Muscle of leg (tissue), 11 donors: ENCODE data around the gene PRSS16. TPM values are rescaled to one million over a fixed set of nuclear protein-coding genes. Genes with fewer than 3 reads are reported as not detected.

Experiments
- DNase-seq: peaks from one replicate; pipeline ENCODE4 v3.0.0; 2013
- H3K27ac ChIP-seq: one replicate; pipeline ENCODE4 v1.5.1; 2013; ENCODE audit warnings: mild to moderate bottlenecking, low read length, control low read depth
- H3K27me3 ChIP-seq: one replicate; pipeline ENCODE4 v1.6.1; 2013; ENCODE audit warnings: low read length; ENCODE audit not compliant: control insufficient read depth, insufficient read depth
- H3K36me3 ChIP-seq: one replicate; pipeline ENCODE4 v1.6.1; 2013; ENCODE audit warnings: low read length; ENCODE audit not compliant: control insufficient read depth, insufficient read depth
- H3K4me1 ChIP-seq: one replicate; pipeline ENCODE4 v1.6.1; 2013; ENCODE audit warnings: low read length; ENCODE audit not compliant: control insufficient read depth, insufficient read depth
- H3K4me3 ChIP-seq: one replicate; pipeline ENCODE4 v1.5.1; 2013; ENCODE audit warnings: low read length, control low read depth
- H3K9me3 ChIP-seq: replicated peaks from 2 replicates; pipeline ENCODE4 v1.6.1; 2013; ENCODE audit warnings: low read depth, low read length; ENCODE audit not compliant: control insufficient read depth
- WGBS: methylation state at CpG from one replicate; pipeline ENCODE4 v1.1.5; 2013; ENCODE audit warnings: missing lambda C conversion rate; ENCODE audit not compliant: insufficient coverage; 5-methylcytosine and 5-hydroxymethylcytosine counted together
- polyA plus RNA-seq, 8 donors: library from polyadenylated mRNA; unstranded; fragments of 120-200 nt; gene quantifications; one replicate each; pipeline versions ENCODE4 v1.2.1 to v1.2.3, GENCODE V29; 2013; ENCODE audit warnings: inconsistent platforms in 1 of 8, low replicate concordance in 1 of 8; ENCODE audit not compliant: insufficient read length in 8 of 8, insufficient read depth in 1 of 8
- total RNA-seq: library from RNA; stranded (reverse); fragments of 120-200 nt; gene quantifications from one replicate; pipeline ENCODE4 v1.2.4, GENCODE V29; 2013

The PRSS16 gene
- total and polyA plus RNA-seq, 9 donors = 0.09 to 1.7 (median 0.20) TPM

DNA sequence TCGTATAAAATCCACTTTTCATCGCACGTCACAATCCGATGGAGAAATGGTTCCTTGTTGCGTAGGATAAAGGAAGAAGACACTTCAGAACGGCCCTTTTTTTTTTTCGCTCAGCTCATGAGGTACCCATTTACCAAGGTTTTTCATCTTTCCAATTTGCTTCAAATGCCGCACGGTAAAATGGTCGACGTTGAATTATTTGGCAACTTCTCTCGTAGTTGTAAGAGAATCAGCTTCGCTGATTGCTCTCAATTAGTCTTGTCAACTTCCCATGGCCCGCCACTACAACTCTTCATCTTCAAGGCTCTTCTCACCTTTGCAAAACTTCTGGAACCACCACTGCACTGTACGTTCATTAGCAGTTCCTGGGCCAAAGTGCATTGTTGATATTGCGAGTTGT, 35.8 kb downstream of the PRSS16 start:
- H3K9me3 ChIP-seq = peaks cover 2% of the 10 kb centered on the region
- no peak for DNase-seq
- no peaks in the 10 kb centered on the region for H3K36me3 ChIP-seq

DNA sequence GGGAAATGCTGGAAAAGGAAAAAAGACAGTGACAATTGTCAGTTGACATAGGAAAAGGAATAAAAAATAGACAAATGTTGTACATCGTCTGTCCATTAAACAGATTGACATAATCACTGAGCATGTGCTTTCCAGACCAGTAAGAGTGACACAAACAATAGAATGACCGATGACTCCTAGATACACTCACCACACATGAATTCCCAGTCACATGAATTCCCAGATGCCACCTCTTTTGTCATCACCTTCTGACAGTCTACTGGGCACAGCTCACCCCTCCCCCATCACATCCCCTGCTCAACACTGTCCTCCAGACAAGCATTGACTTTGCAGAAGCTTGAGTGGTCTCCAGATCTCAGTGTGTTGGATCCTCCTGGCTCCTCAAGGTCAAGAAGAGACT, 38.6 kb downstream of the PRSS16 start:
- WGBS = 89% methylated on average over 1 of the region's 2 CpGs
- no peak overlapping the region for H3K4me3 ChIP-seq

More for the DNA sequence above, 35.8 kb downstream of the PRSS16 start:
- 3% methylated on average over 8 of the region's 16 CpGs for WGBS
- Histone ChIP-seq H3K4me1 (peaks cover 9% of the 10 kb centered on the region), H3K27me3 (peaks cover 77% of the 10 kb centered on the region), H3K4me3 (no peak overlapping the region), H3K27ac (no peak overlapping the region)

DNA sequence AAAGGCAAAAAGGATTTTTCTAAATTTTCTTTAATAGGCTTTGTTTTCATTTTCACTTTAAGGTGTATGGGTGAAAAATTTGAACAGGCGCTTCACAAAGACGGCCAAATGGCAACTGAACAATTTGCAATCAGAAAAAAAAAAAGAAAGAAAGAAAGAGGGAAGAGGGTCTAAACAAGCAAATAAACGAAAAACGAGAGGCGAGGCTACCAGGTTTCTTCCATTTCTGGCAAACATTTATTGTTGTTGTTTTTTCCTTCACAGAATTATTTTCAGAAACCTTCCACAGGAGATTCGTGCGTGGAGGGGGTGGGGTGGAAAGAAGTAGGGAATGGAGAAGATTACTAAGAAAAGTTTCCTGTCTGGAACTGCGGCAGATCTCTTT, 40.2 kb downstream of the PRSS16 start:
- Histone ChIP-seq H3K9me3 (peaks cover 2% of the 10 kb centered on the region), H3K36me3 (no peaks in the 10 kb centered on the region), H3K4me3 (no peak overlapping the region), H3K27ac (no peak overlapping the region), H3K4me1 (peaks cover 3% of the 10 kb centered on the region), H3K27me3 (peaks cover 78% of the 10 kb centered on the region)
- 6% methylated on average over 3 of the region's 8 CpGs for WGBS
- no peak for DNase-seq

More for the DNA sequence above, 38.6 kb downstream of the PRSS16 start:
- Histone ChIP-seq H3K27me3 (peaks cover 70% of the 10 kb centered on the region), H3K9me3 (peaks cover 2% of the 10 kb centered on the region), H3K4me1 (peaks cover 3% of the 10 kb centered on the region), H3K27ac (no peak overlapping the region), H3K36me3 (no peaks in the 10 kb centered on the region)
- DNase-seq = no peak

DNA sequence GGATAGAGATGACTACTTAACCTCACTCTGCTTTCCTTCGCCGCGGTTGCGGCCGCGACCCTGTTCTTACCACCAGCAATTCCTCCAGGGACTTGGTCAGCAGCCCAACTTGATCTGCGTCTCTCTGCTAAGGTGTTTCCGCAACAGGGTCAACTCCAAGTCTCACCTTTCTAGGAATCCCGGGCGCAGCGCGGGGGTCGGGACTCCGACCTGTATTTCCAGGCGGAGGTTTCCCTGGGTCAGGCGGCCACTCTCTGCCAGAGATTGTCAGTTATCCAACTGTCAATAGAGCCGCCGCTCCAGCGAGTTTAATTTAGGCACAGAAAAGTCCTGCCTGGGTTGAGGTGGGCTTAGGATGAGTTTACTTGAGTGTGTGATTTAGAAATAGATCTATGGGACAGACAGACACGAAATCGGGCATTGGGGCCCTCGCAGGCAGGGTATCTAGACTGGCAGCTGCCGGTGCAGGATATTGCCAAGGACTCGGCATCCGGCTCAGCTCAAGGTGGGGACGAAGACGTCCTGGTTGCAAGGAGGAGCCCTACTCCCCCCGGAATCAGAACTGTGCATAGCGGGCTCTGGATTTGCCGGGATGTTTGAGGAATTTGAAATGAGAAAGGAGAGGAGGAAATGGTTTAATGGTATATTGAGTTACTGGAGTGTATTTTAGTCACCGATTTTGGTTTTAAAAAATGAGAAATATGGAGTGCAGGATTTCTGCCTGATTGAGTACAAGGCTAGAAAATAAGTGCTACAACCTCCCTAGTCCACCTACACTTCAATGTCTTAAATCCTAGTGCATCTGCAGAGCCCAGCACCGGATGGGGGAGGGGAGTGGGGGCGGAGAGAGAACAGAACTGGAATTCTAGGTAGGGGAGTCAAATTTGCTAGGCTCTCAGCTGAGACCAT, 40.9 kb downstream of the PRSS16 start:
- H3K36me3 ChIP-seq = no peaks in the 10 kb centered on the region
- H3K4me3 ChIP-seq = no peak overlapping the region
- no peak overlapping the region for H3K27ac ChIP-seq
- no peak for DNase-seq
- H3K4me1 ChIP-seq = peaks cover 3% of the 10 kb centered on the region
- H3K27me3 ChIP-seq = peaks cover 77% of the 10 kb centered on the region
- WGBS = 1% methylated on average over 27 of the region's 33 CpGs
- peaks cover 2% of the 10 kb centered on the region for H3K9me3 ChIP-seq

DNA sequence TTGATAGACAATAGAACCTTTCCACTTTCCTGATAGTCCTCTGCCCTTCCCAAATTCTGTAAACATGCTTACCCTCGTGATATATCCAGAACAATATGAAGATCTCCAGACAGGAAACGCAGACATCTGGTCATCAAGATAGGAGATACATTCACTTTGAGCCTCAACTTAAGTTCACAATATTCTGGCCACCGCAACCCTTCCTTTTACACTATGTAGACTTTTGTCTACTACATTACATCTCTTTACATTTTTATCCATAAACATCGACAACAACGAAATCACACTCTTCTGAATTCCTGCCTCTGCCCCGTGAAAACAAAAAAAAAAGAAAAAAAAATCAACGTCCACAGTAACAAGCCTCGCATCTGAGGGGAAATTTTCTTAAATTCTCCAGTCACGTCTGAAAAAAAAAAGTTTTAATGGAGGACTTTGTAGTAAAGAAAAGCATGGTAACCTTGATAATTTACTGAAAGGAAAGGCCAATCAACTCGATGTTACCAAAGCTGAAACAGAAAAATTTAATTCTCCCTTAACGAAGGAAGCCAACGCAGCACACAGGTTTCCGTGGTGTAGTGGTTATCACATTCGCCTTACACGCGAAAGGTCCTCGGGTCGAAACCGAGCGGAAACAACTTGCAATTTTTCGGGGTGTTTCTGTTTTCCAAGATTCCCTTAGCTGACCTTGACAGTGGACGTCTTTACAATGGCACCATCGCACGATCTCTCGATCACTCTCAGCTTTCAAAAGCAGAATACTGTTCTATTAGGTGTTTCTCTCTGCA, 42.8 kb downstream of the PRSS16 start:
- WGBS = 3% methylated on average over 11 of the region's 25 CpGs
- Histone ChIP-seq H3K4me3 (no peak overlapping the region), H3K4me1 (peaks cover 3% of the 10 kb centered on the region), H3K27ac (no peak overlapping the region), H3K9me3 (peaks cover 2% of the 10 kb centered on the region), H3K36me3 (no peaks in the 10 kb centered on the region), H3K27me3 (peaks cover 80% of the 10 kb centered on the region)
- DNase-seq = no peak

DNA sequence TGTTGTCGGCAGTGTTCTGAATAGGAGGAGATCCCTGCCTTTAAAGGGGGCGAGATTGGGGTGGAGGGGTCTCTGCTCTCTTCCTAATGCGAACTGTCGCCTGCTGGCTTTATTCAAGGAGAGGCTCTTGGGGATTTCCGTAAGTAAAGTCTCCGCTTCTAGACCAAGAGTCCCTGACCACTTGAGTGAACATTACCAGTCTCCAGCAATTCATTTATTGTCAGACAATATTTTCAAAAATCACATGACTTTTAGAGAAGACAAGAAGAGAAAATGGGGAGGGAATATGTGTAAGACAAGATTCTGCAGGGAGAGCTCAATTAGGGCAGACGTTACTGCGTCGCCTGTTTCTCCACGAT, 43.3 kb downstream of the PRSS16 start:
- Histone ChIP-seq H3K27ac (no peak overlapping the region), H3K4me3 (no peak overlapping the region), H3K4me1 (peaks cover 3% of the 10 kb centered on the region), H3K27me3 (peaks cover 80% of the 10 kb centered on the region), H3K36me3 (no peaks in the 10 kb centered on the region), H3K9me3 (peaks cover 2% of the 10 kb centered on the region)
- WGBS = 4% methylated on average over 8 of the region's 10 CpGs
- no peak for DNase-seq

DNA sequence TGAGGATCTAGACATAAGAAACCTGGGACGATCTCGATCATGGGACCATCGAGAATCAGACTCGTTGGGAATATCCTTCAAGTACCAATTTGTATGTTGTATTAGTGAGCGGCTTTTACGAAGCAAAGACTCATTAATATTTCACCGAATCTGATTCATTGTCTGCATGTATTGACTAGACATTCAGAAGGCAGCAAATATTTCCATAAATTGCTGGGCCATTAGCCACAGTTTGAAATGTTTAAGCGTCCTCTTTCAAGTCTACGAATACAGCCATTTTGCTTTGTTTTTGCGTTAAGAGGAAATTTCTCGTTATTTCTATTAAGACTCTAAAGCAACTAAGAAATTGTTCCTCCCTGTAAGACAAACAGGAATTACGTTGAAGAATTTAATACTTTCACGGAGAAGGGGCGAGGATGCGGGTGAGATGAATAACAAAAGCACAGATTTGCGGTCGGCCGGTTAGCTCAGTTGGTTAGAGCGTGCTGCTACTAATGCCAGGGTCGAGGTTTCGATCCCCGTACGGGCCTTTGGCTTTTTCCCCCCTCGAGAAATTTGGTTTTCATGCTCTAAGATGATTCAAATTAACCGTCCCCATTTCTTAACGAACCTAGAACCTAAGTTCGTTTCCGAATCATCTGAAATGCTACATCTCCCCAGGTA, 46.1 kb downstream of the PRSS16 start:
- DNase-seq = no peak
- H3K9me3 ChIP-seq = no peaks in the 10 kb centered on the region
- H3K4me1 ChIP-seq = peaks cover 3% of the 10 kb centered on the region
- peaks cover 74% of the 10 kb centered on the region for H3K27me3 ChIP-seq
- H3K27ac ChIP-seq = no peak overlapping the region
- no peaks in the 10 kb centered on the region for H3K36me3 ChIP-seq
- 4% methylated on average over 12 of the region's 28 CpGs for WGBS
- no peak overlapping the region for H3K4me3 ChIP-seq

DNA sequence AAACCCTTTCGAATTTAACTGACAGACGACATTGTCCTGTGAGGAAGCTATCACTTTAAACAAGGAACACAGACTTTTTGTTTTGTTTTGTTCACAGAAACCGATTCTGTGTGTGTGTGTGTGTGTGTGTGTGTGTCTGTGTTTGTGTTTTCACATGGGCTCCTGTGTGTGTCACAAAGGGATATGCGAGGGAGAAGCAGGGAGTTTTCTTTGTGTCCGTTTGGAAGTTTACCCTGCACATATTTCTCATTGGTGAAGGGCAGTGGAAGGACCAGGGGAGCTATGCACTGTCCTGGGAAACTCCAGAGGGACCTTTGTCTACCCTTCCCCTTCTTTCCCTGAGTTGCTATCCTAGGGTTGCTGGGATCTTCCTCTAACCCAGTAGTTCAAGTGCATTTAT, 46.9 kb downstream of the PRSS16 start:
- no peak for DNase-seq
- WGBS = 0% methylated on average over 1 of the region's 5 CpGs

DNA sequence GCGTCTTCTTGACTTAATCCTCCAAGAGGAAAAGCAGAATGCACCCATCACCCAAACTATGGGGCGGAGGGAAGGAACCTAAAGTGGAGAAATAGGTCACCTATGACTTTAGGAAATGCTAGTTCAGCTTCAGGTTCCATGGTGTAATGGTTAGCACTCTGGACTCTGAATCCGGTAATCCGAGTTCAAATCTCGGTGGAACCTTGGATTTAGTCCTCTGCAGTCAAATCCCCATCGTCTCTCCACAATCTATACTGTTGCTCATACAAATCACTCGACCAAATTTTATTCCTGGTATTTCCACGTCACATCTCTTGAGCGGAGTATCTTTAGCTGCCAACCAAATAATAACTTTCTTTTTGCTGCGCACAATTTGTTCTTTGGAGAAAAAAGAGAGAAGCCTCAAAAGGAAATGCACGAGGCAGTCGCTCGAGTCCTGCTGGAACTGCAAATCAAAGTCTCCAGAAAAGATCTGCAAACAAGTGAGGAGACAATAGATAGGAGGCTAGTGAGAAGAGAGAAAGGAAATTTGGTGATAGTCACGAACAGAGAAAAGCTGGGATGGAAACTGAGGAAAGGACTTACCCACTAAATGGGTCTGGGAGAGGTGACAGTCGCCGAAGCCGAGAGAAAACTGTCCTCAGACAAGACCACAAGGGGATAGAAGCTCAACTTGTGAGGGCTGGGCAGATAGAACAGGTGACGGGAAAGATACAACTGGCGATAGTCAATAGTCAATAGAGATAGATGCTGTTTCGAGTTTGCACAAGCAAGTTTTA, 48.0 kb downstream of the PRSS16 start:
- H3K27me3 ChIP-seq = peaks cover 74% of the 10 kb centered on the region
- WGBS = 1% methylated on average over 9 of the region's 20 CpGs
- no peak overlapping the region for H3K4me3 ChIP-seq
- no peaks in the 10 kb centered on the region for H3K36me3 ChIP-seq
- DNase-seq = no peak
- H3K4me1 ChIP-seq = peaks cover 3% of the 10 kb centered on the region
- H3K27ac ChIP-seq = no peak overlapping the region
- H3K9me3 ChIP-seq = no peaks in the 10 kb centered on the region

More for the DNA sequence above, 46.9 kb downstream of the PRSS16 start:
- no peaks in the 10 kb centered on the region for H3K36me3 ChIP-seq
- H3K27me3 ChIP-seq = peaks cover 71% of the 10 kb centered on the region
- no peak overlapping the region for H3K27ac ChIP-seq
- H3K9me3 ChIP-seq = no peaks in the 10 kb centered on the region
- peaks cover 3% of the 10 kb centered on the region for H3K4me1 ChIP-seq
- H3K4me3 ChIP-seq = no peak overlapping the region
